ENCODE measurements around the gene TEKTIP1.
"Not testable (repeated sequence)": the region's sequence is repeated elsewhere in the genome, so short reads cannot be mapped to it uniquely, and the experiment has no call there.

TEKTIP1 gene

DNA sequence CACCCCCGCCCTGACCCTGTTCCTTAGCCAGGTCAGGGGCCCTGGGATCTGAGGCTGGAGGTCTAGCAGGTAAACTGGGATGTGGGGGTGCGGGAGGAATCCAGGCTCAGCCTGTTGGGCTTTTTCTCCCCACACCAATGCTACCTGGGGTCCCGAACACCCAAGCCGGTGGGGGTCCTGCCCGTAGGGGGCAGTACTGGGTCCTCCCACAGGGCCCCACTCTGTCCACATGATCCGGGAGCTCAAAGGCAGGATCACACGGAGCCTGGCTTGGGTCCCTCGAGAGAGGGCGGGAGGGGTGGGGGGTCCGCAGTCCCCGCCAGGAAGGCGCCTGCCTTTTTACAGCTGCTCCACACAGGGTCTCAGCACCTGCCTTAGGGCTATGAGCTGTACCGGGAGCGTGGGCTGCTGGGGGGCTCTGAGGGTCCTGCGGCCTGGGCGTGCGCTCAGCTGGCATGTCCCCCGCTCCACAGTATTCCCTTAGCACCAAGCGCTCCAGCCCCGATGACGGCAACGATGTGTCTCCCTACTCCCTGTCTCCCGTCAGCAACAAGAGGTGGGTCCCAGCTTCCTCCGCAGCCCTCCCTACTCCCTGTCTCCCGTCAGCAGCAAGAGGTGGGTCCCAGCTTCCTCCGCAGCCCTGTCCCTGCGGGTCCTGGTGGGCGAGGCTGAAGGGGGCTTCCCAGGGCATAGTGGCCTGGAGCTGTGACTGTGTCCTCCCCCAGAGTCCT is 12.3 kb upstream of the TEKTIP1 start:
- FAIRE-seq (no peak), DNase-seq (ENCODE audit: insufficient read length, low spot score) (no peak)
- no peak for TF ChIP-seq CTCF (IDR thresholded peaks at IDR 0.05; ENCODE audit: insufficient read depth, missing control alignments)

DNA sequence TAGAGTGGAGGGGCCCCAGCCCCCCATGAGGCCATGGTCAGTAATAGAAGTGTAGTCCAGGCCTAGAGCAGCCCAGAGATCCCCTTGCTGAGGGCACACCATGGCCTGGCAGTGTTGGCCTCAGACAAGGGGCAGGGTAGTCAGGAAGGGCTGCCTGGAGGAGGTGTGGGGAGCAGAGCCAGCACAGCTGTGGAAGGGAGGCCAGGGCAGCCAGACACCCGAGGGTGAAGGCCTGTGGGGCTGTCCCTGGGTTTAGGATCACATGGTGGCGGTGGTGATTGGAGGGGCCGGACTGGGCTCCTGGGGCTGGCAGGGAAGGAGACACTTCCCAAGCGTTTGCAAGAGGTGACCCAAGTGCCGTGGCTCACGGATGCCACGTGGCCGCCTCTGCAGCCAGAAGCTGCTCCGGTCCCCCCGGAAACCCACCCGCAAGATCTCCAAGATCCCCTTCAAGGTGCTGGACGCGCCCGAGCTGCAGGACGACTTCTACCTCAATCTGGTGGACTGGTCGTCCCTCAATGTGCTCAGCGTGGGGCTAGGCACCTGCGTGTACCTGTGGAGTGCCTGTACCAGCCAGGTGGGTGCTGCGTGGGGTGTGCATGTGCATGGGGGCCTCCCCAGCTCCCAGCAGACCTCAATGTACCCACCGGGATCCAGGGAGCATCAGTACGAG is 11.6 kb upstream of the TEKTIP1 start:
- DNase-seq (ENCODE audit: insufficient read length, low spot score), result no peak
- TF ChIP-seq CTCF (IDR thresholded peaks at IDR 0.05; ENCODE audit: insufficient read depth, missing control alignments), result no peak
- FAIRE-seq, result no peak

GRCh38 chr19:3528080-3528479 is 10.9 kb upstream of the TEKTIP1 start:
- DNase-seq (ENCODE audit: insufficient read length, low spot score) (no peak), FAIRE-seq (no peak)
- TF ChIP-seq CTCF (IDR thresholded peaks at IDR 0.05; ENCODE audit: insufficient read depth, missing control alignments), result no peak

DNA sequence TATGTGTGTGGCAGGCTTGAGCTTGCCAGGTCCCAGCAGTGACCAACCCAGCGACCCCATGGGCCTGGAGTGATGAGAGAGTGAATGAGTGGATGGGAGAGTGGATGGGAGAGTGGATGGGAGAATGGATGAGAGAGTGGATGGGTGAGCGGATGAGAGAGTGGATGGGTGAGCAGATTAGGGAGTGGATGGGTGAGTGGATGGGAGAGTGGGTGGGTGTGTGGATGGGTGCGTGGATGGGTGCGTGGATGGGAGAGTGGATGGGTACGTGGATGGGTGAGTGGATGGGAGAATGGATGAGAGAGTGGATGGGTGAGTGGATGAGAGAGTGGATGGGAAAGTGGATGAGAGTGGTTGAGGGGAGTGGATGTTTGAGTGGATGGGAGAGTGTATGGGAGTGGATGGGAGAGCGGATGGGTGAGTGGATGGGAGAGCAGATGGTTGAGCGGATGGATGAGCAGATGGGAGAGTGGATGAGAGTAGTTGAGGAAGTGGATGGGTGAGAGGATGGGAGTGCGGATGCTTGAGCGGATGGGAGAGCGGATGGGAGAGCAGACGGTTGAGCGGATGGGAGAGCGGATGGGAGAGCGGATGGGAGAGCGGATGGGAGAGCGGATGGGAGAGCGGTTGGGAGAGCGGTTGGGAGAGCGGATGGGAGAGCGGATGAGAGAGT is 10.3 kb upstream of the TEKTIP1 start:
- FAIRE-seq, result no peak
- DNase-seq (ENCODE audit: insufficient read length, low spot score), result no peak
- TF ChIP-seq CTCF (IDR thresholded peaks at IDR 0.05; ENCODE audit: insufficient read depth, missing control alignments), result no peak

- DNase-seq (ENCODE audit: insufficient read length, low spot score), result not testable (repeated sequence)
Observed at GRCh38 chr19:3529299-3529698, 9.7 kb upstream of the TEKTIP1 start.

GRCh38 chr19:3530389-3530788 is 8.6 kb upstream of the TEKTIP1 start:
- DNase-seq (ENCODE audit: insufficient read length, low spot score) (no peak), FAIRE-seq (no peak)
- TF ChIP-seq CTCF (IDR thresholded peaks at IDR 0.05; ENCODE audit: insufficient read depth, missing control alignments), result no peak

More at GRCh38 chr19:3529299-3529698, 9.7 kb upstream of the TEKTIP1 start:
- FAIRE-seq, result not testable (repeated sequence)

DNA sequence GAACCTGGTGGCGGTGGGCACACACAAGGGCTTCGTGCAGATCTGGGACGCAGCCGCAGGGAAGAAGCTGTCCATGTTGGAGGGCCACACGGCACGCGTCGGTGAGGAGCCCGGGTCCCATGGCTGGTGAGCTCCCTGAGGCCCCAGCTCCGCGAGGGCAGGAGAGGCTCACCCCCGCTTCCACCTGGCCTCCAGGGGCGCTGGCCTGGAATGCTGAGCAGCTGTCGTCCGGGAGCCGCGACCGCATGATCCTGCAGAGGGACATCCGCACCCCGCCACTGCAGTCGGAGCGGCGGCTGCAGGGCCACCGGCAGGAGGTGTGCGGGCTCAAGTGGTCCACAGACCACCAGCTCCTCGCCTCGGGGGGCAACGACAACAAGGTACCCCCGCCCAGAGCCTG is 7.3 kb upstream of the TEKTIP1 start:
- DNase-seq (ENCODE audit: insufficient read length, low spot score), result no peak
- TF ChIP-seq CTCF (IDR thresholded peaks at IDR 0.05; ENCODE audit: insufficient read depth, missing control alignments), result no peak
- no peak for FAIRE-seq
